Measurements from ENCODE around the gene EPOP.
A peak's percentile ranks its signal among the peaks of the same experiment; 100 is the strongest.

EPOP gene

DNA sequence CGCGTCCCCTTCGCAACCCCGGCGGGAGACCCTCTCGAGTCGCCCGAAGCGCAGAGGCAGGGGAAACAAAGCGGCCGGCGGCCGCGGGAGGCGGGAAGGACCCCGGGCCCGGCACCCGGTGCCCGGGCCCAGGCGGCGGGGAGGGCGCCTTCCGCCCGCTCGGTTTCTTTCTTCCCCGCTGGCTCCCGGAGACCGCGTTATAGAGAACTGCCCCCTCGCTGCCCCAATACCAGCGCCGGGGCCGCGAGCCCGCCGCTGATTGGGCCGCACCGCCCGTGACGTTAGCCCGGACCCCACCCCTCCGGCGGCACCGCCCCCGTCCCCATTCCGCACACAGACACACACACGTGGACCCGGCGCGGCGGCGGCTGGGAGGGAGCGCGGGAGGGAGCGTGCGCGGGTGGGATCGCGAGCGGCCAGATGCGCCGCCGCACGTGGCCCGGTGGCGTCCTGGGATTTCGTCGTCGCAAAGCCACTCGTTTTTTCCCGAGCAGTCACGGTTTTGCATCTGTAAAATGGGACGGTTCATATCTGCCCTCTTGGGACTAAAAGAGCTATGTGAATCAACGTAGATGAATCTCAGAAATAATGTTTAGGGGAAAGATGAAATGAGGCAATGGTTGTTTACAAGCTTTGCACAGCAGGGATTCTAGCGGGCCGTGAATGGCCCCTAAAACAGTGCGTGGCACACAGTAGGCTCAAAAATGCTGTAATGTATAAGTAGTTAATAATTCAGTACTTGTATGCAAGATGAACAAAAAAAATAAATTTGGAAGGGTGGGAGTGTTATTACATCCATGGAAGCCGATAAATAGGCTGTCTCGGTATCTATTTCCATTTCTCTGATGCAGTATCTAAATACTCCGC, at the start of gene EPOP:
EPOP (minus strand) TSS at position 209 of the 867 bp plus-strand sequence. CDS start 462 bp downstream, outside the sequence.
- DNase-seq = peak; percentile 84 to 92 (median 90)

DNA sequence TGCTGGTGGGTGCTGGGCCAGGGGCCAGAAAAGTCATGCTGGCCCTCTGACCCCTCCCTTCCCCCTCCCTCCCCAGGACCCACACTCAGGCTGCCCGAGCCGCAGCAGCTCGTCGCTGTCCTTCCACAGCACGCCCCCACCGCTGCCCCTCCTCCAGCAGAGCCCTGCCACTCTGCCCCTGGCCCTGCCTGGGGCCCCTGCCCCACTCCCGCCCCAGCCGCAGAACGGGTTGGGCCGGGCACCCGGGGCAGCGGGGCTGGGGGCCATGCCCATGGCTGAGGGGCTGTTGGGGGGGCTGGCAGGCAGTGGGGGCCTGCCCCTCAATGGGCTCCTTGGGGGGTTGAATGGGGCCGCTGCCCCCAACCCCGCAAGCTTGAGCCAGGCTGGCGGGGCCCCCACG, 47.0 kb upstream of the EPOP start:
- DNase-seq = no peak

DNA sequence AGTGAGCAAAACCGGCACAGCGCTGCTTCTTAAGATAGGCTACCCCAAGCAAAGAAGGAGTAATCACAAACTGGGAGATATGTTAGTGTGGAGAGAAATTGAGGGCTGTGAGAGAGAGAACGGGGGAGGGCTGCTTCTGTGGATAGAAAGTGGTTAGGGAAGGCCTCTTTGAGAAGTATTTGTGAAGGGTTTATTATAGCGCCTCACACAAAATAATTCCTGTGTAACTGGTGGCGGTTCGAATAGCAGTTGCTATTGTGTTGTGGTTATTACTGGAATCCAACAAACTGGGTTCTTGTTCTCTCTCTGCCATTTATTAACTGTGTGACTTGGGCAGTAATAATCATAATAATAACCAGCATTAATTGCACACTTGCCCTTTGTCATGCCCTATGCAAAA, 46.2 kb upstream of the EPOP start:
- no peak for DNase-seq

- peak in 1 of 3 experiments; percentile 65 for DNase-seq
These were observed 45.3 kb upstream of the EPOP start for GRCh38 chr17:38719943-38720641.

GRCh38 chr17:38719289-38719942, 44.7 kb upstream of the EPOP start:
- no peak for DNase-seq

GRCh38 chr17:38717139-38717745, 42.5 kb upstream of the EPOP start:
- no peak for DNase-seq

- DNase-seq = no peak
These were observed 41.7 kb upstream of the EPOP start for GRCh38 chr17:38716368-38717005.

GRCh38 chr17:38715216-38715943, 40.6 kb upstream of the EPOP start:
- DNase-seq = no peak

GRCh38 chr17:38713456-38714075, 38.8 kb upstream of the EPOP start:
- DNase-seq = no peak

GRCh38 chr17:38712593-38712992, 37.8 kb upstream of the EPOP start:
- no peak for DNase-seq

DNA sequence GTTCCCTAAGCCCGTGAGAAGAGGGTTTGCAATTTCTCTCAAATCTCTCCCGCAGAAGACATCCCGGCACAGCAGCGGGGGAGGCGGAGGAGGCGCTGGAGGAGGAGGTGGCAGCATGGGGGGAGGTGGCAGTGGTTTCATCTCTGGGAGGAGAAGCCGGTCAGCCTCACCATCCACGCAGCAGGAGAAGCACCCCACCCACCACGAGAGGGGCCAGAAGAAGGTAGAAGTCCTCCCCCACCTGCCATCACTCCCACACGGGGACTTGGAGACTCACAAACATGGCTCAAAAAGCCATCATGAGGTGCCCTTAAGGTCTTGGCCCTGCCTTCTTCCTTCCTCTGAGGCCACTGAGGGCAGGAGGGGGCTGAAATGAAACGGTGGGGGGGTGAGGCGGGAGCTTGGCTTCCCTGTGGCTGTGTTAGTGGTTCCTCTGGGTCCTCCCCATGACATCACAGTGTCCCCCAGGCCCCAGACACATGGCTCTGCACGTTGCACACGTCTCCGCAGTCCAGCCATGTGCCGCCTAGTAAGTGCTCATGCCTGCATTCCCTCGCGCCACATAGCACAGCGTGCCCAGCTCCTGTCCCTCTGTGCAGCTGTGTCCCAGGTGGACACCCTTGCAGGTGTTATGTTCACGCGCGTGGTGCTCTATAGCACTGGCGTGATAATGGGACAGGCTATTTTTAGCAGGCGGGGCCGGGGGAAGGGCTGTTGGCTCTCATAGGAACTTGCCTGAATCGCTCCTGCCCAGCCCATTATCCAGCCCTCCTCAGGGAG, 37.2 kb upstream of the EPOP start:
- DNase-seq = peak in 1 of 3 experiments; percentile 13

DNA sequence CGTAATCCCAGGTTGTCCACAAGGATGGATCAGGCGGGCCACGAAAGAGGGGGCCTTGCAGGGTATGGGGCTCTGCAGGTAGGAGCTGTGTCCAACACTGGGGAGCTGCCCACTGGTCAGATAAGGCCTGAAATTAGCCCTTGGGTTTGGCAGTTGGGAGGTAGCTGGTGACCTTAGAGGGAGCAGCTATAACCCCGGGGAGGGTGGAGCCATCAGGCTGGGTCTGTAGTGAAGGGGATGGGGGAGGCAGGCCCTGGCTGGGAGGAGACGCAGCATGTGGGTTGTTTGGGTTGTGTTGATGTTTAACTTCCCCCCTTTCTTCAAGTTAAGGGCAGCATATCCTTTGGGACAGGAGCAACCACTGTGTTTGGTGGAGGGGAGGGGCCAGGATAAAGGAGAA, 36.2 kb upstream of the EPOP start:
- no peak for DNase-seq

GRCh38 chr17:38710604-38710962, 35.8 kb upstream of the EPOP start:
- no peak for DNase-seq

DNA sequence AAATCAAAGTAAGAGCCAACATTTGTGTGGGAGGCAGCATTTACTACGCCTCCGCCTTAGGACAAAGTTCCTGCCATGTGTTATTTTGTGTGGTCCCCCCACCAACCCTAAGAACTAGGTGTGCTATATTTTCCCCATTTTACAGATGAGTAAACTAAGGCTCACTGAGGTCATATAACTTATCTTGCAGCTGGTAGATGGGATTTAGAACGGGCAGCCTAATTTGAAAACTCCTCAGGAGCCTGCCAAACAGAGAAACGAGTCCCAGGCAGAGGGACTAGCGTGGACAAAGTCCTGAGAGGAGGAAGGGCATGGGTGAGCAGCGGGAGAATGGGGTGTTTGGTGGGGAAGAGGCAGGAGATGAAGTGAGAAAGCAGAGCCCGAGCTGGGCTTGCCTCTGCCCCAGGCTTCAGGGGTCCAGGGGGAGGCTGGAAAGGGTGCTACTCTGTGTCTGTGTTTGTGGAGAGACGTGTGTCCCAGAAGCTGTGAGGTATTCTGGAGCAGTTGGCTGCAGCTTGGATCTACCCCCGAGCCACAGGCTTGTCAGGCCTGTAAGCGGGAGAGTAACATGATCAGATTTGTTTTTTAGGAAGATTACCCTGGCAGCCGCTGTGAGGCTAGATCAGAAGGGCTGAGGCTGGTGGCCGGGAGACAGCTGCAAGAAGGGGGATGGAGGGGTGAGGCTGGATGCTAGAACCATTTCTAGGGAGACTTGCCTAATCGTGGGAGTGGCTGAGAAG, 35.3 kb upstream of the EPOP start:
- no peak for DNase-seq

DNA sequence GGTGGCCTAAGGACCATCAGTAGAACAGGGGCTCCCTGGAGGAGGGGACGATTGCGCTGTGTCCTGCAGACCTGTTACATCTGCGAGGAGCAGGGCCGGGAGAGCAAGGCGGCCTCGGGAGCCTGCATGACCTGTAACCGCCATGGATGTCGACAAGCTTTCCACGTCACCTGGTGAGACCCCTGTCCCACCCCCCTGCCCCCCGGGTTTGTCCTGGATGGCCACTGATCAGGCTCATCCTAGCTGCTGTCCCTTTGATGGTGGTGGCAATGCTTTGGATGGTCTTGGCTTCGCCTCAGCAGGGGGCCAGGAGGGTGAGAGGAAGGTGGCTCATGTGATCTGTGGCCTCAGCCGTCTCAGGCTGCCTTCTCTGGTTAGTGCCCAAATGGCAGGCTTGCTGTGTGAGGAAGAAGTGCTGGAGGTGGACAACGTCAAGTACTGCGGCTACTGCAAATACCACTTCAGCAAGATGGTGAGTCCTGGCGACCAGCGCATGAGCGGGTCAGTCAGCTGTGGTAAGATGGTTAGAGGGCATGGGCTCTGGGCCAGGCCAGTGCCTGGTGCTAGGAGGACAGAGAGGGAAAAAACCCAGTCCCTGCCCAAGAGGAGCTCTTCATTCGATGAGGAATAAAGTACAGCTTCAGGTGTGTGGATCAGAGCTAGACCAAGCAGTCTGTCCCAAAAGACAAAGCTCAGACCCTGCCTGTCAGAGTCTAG, 34.5 kb upstream of the EPOP start:
- DNase-seq = no peak

DNA sequence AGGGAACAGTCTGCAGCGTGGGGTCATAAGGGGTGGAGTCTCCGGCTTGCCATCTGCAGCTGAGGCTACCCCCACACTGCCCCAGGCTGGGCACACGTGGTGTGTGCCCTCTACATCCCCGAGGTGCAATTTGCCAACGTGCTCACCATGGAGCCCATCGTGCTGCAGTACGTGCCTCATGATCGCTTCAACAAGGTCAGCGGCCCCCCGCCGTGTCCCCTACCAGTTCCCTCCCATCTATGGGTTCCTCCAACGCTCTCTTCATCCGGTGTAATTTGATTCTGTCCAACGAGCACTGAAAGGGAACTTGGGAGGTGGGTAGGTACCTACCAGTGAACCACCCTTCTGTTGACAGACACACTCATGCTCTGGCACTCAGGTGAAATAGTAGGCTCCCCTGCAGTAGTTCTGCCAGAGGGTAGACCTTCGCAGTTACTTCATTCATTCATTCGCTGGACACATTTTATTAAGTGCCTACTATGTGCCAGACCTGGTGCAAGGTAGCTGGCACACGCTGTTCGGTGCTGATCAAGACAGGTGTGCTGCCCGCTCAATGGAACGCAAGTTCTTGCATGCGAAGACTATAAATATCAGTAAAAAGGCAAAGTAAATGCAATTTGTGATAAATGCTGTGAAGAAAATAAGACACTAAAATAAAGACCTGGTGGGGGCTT, 33.1 kb upstream of the EPOP start:
- DNase-seq = peak in 2 of 3 experiments; percentile 12 to 34

GRCh38 chr17:38706505-38707216, 31.9 kb upstream of the EPOP start:
- peak in 1 of 3 experiments; percentile 59 for DNase-seq
